Hepatocyte (in vitro differentiated cells): ENCODE measurements around the gene MYEOV. TPM values are rescaled to one million over a fixed set of nuclear protein-coding genes. Genes with fewer than 3 reads are reported as not detected.

Experiments used
- DNase-seq: peaks from one replicate; pipeline ENCODE4 v3.0.0-alpha.2; 2016; ENCODE audit warnings: low spot score
- H2AFZ ChIP-seq: fragments of 200-600 bp; sonication (generic); 2 replicates; pipeline ENCODE4 v1.6.0; 2016; ENCODE audit warnings: antibody characterized with exemption, mild to moderate bottlenecking
- H3K27ac ChIP-seq: fragments of 200-600 bp; sonication (generic); 2 replicates; pipeline ENCODE4 v1.5.1; 2016; ENCODE audit warnings: mild to moderate bottlenecking
- H3K27me3 ChIP-seq: fragments of 200-600 bp; sonication (generic); 2 replicates; pipeline ENCODE4 v1.6.1; 2016
- H3K36me3 ChIP-seq: fragments of 200-600 bp; sonication (generic); replicated peaks from 2 replicates; pipeline ENCODE4 v1.5.1; 2016; ENCODE audit warnings: low read depth; ENCODE audit not compliant: insufficient read depth
- H3K4me1 ChIP-seq: fragments of 200-600 bp; sonication (generic); 2 replicates; pipeline ENCODE4 v1.5.1; 2016; ENCODE audit warnings: mild to moderate bottlenecking, moderate library complexity; ENCODE audit not compliant: insufficient read depth
- H3K4me2 ChIP-seq: fragments of 200-600 bp; sonication (generic); 2 replicates; pipeline ENCODE4 v1.6.0; 2016
- H3K4me3 ChIP-seq: fragments of 200-600 bp; sonication (generic); 2 replicates; pipeline ENCODE4 v1.5.1; 2016; ENCODE audit warnings: mild to moderate bottlenecking
- H3K79me2 ChIP-seq: fragments of 200-600 bp; sonication (generic); 2 replicates; pipeline ENCODE4 v1.6.0; 2017; ENCODE audit warnings: mild to moderate bottlenecking
- H3K9me2 ChIP-seq: fragments of 200-600 bp; sonication (generic); replicated peaks from 2 replicates; pipeline ENCODE4 v1.6.0; 2017; ENCODE audit warnings: mild to moderate bottlenecking; ENCODE audit not compliant: insufficient read depth
- H3K9me3 ChIP-seq: fragments of 200-600 bp; sonication (generic); 2 replicates; pipeline ENCODE4 v1.5.1; 2016; ENCODE audit warnings: low read depth, mild to moderate bottlenecking
- H4K20me1 ChIP-seq: fragments of 200-600 bp; sonication (generic); 2 replicates; pipeline ENCODE4 v1.6.0; 2016; ENCODE audit warnings: mild to moderate bottlenecking; ENCODE audit not compliant: insufficient read depth, poor library complexity, severe bottlenecking
- EZH2 ChIP-seq: fragments of 200-600 bp; sonication (generic); IDR thresholded peaks from 2 replicates; pipeline ENCODE4 v1.6.1; 2016; ENCODE audit warnings: antibody characterized with exemption, mild to moderate bottlenecking, borderline replicate concordance
- EZH2phosphoT487 ChIP-seq: fragments of 200-600 bp; sonication (generic); IDR thresholded peaks from one replicate; pipeline ENCODE4 v1.6.1; 2018; ENCODE audit warnings: antibody characterized with exemption, mild to moderate bottlenecking, low read depth, moderate library complexity; ENCODE audit not compliant: unreplicated experiment, severe bottlenecking
- WGBS: methylation state at CpG from one replicate; pipeline ENCODE4 v1.1.6; 2016; ENCODE audit warnings: low lambda C conversion rate; ENCODE audit errors: missing lambda C conversion rate; 5-methylcytosine and 5-hydroxymethylcytosine counted together
- polyA plus RNA-seq: library from polyadenylated mRNA; unstranded; fragments of >200 nt; fragmentation: Nextera tagmentation; extraction: Ambion mirVana; gene quantifications from 2 replicates; pipeline ENCODE4 v1.2.1, GENCODE V29; 2016
- total RNA-seq: library from RNA; depleted of rRNA; stranded (reverse); fragments of >200 nt; gene quantifications from 2 replicates; pipeline ENCODE4 v1.2.3, GENCODE V29; 2014
- TF ChIP-seq, protein P1 (sequence below): fragments of 200-600 bp; sonication (generic); IDR thresholded peaks from 2 replicates; pipeline ENCODE4 v1.5.1; 2016; ENCODE audit warnings: antibody characterized with exemption, mild to moderate bottlenecking; ENCODE audit not compliant: poor library complexity

Gene MYEOV
- total and polyA plus RNA-seq, 2 experiments from 2014 or later, result not detected

DNA sequence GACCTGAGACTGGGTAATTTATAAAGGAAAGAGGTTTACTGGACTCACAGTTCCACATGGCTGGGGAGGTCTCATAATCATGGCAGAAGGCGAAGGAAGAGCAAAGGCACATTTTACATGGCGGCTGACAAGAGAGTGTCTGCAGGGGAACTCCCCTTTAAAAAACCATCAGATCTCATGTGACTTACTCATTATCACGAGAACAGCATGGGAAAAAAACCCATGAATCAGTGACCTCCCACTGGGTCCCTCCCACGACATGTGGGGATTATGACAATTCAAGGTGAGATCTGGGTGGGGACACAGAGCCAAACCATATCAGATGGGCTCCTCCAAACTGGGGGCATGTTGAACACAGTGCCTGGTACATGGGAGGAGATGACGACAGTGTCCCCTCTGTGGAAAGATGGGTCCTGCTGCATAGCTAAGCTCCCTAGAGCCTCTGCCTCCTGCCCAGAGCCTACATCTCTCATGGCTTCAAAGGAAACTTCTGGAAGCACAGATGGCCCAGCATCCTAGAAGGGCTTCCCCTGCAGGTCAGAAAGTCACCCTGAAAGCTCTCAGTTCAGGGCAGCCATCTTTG, 46.1 kb downstream of the MYEOV start:
- 87% methylated on average over 5 of the region's 5 CpGs for WGBS
- no peak overlapping the region for H2AFZ ChIP-seq

GRCh38 chr11:69342588-69343330, 48.8 kb downstream of the MYEOV start:
- 91% methylated on average over 13 of the region's 13 CpGs for WGBS
- no peaks in the 10 kb centered on the region for H3K27me3 ChIP-seq
- H3K4me2 ChIP-seq, result no peak overlapping the region
- H3K9me2 ChIP-seq, result no peaks in the 10 kb centered on the region
- H3K27ac ChIP-seq, result no peak overlapping the region
- H3K36me3 ChIP-seq, result no peaks in the 10 kb centered on the region
- H3K79me2 ChIP-seq, result no peaks in the 10 kb centered on the region
- no peaks in the 10 kb centered on the region for H4K20me1 ChIP-seq
- no peak overlapping the region for H3K4me3 ChIP-seq
- H3K4me1 ChIP-seq, result no peaks in the 10 kb centered on the region
- TF ChIP-seq, protein P1, sequence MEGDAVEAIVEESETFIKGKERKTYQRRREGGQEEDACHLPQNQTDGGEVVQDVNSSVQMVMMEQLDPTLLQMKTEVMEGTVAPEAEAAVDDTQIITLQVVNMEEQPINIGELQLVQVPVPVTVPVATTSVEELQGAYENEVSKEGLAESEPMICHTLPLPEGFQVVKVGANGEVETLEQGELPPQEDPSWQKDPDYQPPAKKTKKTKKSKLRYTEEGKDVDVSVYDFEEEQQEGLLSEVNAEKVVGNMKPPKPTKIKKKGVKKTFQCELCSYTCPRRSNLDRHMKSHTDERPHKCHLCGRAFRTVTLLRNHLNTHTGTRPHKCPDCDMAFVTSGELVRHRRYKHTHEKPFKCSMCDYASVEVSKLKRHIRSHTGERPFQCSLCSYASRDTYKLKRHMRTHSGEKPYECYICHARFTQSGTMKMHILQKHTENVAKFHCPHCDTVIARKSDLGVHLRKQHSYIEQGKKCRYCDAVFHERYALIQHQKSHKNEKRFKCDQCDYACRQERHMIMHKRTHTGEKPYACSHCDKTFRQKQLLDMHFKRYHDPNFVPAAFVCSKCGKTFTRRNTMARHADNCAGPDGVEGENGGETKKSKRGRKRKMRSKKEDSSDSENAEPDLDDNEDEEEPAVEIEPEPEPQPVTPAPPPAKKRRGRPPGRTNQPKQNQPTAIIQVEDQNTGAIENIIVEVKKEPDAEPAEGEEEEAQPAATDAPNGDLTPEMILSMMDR, result no peak
- TF ChIP-seq EZH2 (no peak), EZH2phosphoT487 (no peak)
- DNase-seq, result no peak
- no peak overlapping the region for H2AFZ ChIP-seq
- H3K9me3 ChIP-seq, result no peaks in the 10 kb centered on the region

More for the DNA sequence above, 46.1 kb downstream of the MYEOV start:
- no peaks in the 10 kb centered on the region for H3K9me2 ChIP-seq
- no peak for TF ChIP-seq EZH2phosphoT487
- no peak for TF ChIP-seq EZH2
- TF ChIP-seq, protein P1, result no peak
- H4K20me1 ChIP-seq, result no peaks in the 10 kb centered on the region
- H3K4me2 ChIP-seq, result no peak overlapping the region
- DNase-seq, result no peak
- H3K79me2 ChIP-seq, result no peaks in the 10 kb centered on the region
- no peaks in the 10 kb centered on the region for H3K9me3 ChIP-seq
- no peak overlapping the region for H3K27ac ChIP-seq
- H3K4me3 ChIP-seq, result no peak overlapping the region
- peaks cover 6% of the 10 kb centered on the region for H3K4me1 ChIP-seq
- H3K36me3 ChIP-seq, result no peaks in the 10 kb centered on the region
- H3K27me3 ChIP-seq, result no peaks in the 10 kb centered on the region

DNA sequence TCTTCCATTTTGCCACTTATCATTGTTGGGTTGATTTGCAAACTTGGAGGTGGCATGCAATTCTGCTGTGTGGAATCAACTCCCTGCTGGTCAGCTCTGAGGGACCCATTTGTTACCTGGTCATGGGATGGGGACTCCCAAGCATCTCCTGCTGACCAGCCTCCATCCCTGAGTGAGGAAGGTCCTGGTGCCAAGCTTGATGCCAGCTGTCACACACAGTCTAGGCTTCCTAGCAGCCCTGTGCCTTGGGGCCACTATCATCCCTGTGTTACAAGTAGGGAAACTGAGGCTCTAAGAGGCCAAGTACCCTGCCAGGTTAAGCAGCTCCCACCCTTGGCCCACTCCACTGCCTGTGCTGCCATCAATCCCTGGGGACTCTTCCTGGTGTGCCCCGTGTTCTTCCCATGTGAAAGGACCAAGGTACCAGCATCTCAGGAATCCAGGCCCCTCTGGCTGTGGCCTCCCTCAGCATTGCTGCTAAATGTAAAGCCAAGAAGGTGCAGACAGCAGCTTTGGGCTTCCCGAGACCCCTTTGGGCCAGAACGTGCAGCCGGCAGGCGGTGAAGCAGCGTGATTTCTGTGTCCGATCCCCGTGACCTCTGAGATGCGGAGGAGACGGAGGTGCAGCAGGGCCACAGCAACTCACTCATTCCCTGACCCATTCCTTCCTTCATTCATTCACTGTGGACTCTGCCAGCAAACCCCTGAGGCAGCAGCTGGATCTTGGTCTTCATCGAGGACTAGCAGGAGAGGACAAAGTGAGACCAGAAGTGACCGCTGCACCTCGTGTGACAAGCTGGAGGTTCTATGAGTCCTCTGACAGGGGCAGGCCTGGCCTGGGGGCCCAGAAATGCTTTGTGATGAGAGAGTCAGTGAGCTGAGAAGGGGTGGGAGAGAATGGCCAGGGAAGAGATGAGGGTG, 49.7 kb downstream of the MYEOV start:
- no peaks in the 10 kb centered on the region for H3K36me3 ChIP-seq
- no peaks in the 10 kb centered on the region for H3K79me2 ChIP-seq
- no peaks in the 10 kb centered on the region for H4K20me1 ChIP-seq
- 94% methylated on average over 13 of the region's 13 CpGs for WGBS
- DNase-seq, result no peak
- no peaks in the 10 kb centered on the region for H3K27me3 ChIP-seq
- H2AFZ ChIP-seq, result no peak overlapping the region
- TF ChIP-seq, protein P1, result no peak
- TF ChIP-seq EZH2phosphoT487 (no peak), EZH2 (no peak)
- no peaks in the 10 kb centered on the region for H3K9me2 ChIP-seq
- H3K9me3 ChIP-seq, result no peaks in the 10 kb centered on the region
- H3K27ac ChIP-seq, result no peak overlapping the region
- H3K4me3 ChIP-seq, result no peak overlapping the region
- H3K4me1 ChIP-seq, result no peaks in the 10 kb centered on the region
- H3K4me2 ChIP-seq, result no peak overlapping the region
